Measurements from ENCODE around the gene LYVE1. TPM values are rescaled to one million over a fixed set of nuclear protein-coding genes. Genes with fewer than 3 reads are reported as not detected.

Gene LYVE1
- total RNA-seq, 2 donors from 2014 or later = not detected

DNA sequence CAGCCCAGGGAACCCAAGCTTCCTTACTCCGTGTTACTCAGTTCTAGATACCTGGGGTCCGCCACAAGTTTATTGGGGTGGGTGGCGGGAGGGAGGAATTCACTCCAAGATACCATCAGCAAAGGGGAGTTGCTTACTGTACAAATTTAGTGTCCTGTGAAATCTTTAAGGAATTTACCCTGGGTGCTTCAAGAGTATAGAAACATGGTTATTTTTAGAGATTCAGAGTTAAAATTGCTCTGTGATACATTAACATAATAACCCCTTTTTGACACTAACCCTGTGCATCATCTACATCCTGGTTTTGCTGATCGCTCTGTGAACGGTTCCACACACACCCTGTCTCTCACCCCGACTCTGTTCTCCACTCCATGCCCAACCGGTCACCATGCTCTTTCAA lies 18.9 kb upstream of the LYVE1 start:
- Mint-ChIP-seq H3K4me3 (no peak overlapping the region), H3K27me3 (ENCODE audit: insufficient read depth) (no peaks in the 10 kb centered on the region), H3K9me3 (peaks cover 6% of the 10 kb centered on the region), H3K27ac (no peak overlapping the region), H3K36me3 (ENCODE audit: low read depth) (peaks cover 6% of the 10 kb centered on the region), H3K4me1 (peaks cover 58% of the 10 kb centered on the region)
- 94 to 98% methylated on average over 6 to 7 of the region's 7 CpGs for WGBS, 2 experiments (ENCODE audit: insufficient coverage in 1 of 2, insufficient read length in 1 of 2)
- no peak overlapping the region for H3K4me3 ChIP-seq (ENCODE audit: low read length)
- no peak overlapping the region for H3K9ac ChIP-seq (ENCODE audit: extremely low read depth, low read length, poor library complexity, severe bottlenecking)
- TF ChIP-seq, protein P1, sequence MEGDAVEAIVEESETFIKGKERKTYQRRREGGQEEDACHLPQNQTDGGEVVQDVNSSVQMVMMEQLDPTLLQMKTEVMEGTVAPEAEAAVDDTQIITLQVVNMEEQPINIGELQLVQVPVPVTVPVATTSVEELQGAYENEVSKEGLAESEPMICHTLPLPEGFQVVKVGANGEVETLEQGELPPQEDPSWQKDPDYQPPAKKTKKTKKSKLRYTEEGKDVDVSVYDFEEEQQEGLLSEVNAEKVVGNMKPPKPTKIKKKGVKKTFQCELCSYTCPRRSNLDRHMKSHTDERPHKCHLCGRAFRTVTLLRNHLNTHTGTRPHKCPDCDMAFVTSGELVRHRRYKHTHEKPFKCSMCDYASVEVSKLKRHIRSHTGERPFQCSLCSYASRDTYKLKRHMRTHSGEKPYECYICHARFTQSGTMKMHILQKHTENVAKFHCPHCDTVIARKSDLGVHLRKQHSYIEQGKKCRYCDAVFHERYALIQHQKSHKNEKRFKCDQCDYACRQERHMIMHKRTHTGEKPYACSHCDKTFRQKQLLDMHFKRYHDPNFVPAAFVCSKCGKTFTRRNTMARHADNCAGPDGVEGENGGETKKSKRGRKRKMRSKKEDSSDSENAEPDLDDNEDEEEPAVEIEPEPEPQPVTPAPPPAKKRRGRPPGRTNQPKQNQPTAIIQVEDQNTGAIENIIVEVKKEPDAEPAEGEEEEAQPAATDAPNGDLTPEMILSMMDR (conservative IDR thresholded peaks at IDR 0.05) = no peak
- H3K36me3 ChIP-seq (ENCODE audit: control insufficient read depth, insufficient read depth, low read length) = no peaks in the 10 kb centered on the region
- H3K27me3 ChIP-seq (ENCODE audit: control insufficient read depth, insufficient read depth, low read length, poor library complexity, severe bottlenecking) = no peaks in the 10 kb centered on the region
- no peak overlapping the region for H3K27ac ChIP-seq (ENCODE audit: low read depth, low read length)
- peaks cover 12% of the 10 kb centered on the region for H3K4me1 ChIP-seq (ENCODE audit: control insufficient read depth, insufficient read depth, low read length)
- no peaks in the 10 kb centered on the region for H3K9me3 ChIP-seq (ENCODE audit: control insufficient read depth, low read length)
- no peak for DNase-seq

DNA sequence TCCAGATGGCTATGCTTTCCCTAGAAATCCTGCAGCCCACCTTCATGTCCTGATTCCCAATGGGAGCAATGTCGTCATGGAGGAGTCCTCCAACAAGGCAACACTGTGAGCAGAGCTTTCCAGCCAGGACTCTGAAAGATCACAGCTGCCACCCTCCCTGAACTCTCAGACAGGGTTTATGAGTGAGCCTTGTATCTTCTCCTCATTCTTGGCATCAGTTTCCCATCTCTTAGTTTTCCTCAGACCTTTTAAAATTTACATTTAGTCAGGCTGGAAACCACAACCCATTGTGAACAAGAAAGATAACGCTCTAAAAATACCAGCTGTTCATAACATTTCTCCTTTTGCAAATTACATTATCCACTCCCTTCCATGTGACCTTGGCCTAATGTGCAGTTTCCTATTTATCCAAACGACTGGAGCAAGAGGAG lies 15.6 kb upstream of the LYVE1 start:
- Mint-ChIP-seq H3K4me3 (no peak overlapping the region), H3K36me3 (ENCODE audit: low read depth) (peaks cover 6% of the 10 kb centered on the region), H3K4me1 (peaks cover 36% of the 10 kb centered on the region), H3K9me3 (peaks cover 6% of the 10 kb centered on the region), H3K27me3 (ENCODE audit: insufficient read depth) (no peaks in the 10 kb centered on the region), H3K27ac (no peak overlapping the region)
- Histone ChIP-seq H3K27ac (ENCODE audit: low read depth, low read length) (no peak overlapping the region), H3K27me3 (ENCODE audit: control insufficient read depth, insufficient read depth, low read length, poor library complexity, severe bottlenecking) (no peaks in the 10 kb centered on the region), H3K9ac (ENCODE audit: extremely low read depth, low read length, poor library complexity, severe bottlenecking) (no peak overlapping the region), H3K9me3 (ENCODE audit: control insufficient read depth, low read length) (no peaks in the 10 kb centered on the region), H3K36me3 (ENCODE audit: control insufficient read depth, insufficient read depth, low read length) (no peaks in the 10 kb centered on the region), H3K4me3 (ENCODE audit: low read length) (no peak overlapping the region), H3K4me1 (ENCODE audit: control insufficient read depth, insufficient read depth, low read length) (peaks cover 6% of the 10 kb centered on the region)
- 92 to 97% methylated on average over 1 to 2 of the region's 3 CpGs for WGBS, 2 experiments (ENCODE audit: insufficient coverage in 1 of 2, insufficient read length in 1 of 2)
- DNase-seq = no peak
- TF ChIP-seq, protein P1 (conservative IDR thresholded peaks at IDR 0.05) = no peak

DNA sequence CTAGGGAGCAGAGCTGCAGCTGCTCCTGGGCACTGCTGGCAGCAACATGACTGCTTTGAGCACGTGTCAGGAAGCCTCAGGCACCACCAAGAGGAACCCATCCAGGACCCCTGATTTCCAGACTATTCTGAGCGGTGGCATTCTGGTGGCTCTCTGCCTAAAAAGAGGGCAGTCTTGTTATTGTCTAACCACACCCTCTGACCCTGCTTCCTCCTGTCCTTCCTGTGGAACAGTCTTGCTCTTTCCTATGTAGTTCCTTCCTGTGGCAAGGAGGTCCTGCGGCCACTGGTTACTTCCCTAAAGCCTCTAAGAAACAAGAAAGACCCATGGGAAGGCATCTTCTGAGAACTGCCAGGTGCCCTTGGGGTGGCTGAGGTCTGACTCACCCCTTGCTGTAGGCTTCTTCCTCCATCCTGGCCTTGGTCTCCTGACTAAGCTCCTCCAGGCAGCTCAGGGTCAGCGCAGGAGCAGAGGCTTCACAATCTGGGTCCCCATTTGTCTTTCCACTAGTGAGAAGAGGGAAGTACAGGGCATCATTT lies 13.1 kb upstream of the LYVE1 start:
- no peak overlapping the region for H3K4me3 ChIP-seq (ENCODE audit: low read length)
- Mint-ChIP-seq H3K27ac (no peak overlapping the region), H3K36me3 (ENCODE audit: low read depth) (peaks cover 2% of the 10 kb centered on the region)

More for the DNA sequence above, 13.1 kb upstream of the LYVE1 start:
- H3K27me3 Mint-ChIP-seq (ENCODE audit: insufficient read depth) = no peaks in the 10 kb centered on the region
- TF ChIP-seq, protein P1 (conservative IDR thresholded peaks at IDR 0.05) = no peak
- no peak overlapping the region for H3K27ac ChIP-seq (ENCODE audit: low read depth, low read length)
- DNase-seq = no peak
- H3K36me3 ChIP-seq (ENCODE audit: control insufficient read depth, insufficient read depth, low read length) = no peaks in the 10 kb centered on the region
- no peak overlapping the region for H3K9ac ChIP-seq (ENCODE audit: extremely low read depth, low read length, poor library complexity, severe bottlenecking)
- no peaks in the 10 kb centered on the region for H3K27me3 ChIP-seq (ENCODE audit: control insufficient read depth, insufficient read depth, low read length, poor library complexity, severe bottlenecking)
- peaks cover 15% of the 10 kb centered on the region for H3K4me1 ChIP-seq (ENCODE audit: control insufficient read depth, insufficient read depth, low read length)
- H3K9me3 Mint-ChIP-seq = peaks cover 3% of the 10 kb centered on the region
- peaks cover 30% of the 10 kb centered on the region for H3K4me1 Mint-ChIP-seq
- 89 to 97% methylated on average over 4 of the region's 4 CpGs for WGBS, 2 experiments (ENCODE audit: insufficient coverage in 1 of 2, insufficient read length in 1 of 2)
- H3K9me3 ChIP-seq (ENCODE audit: control insufficient read depth, low read length) = no peaks in the 10 kb centered on the region
- no peak overlapping the region for H3K4me3 Mint-ChIP-seq

Measured in endodermal cell (in vitro differentiated cells).